Esophagus muscularis mucosa (tissue), 3 donors: ENCODE data around the gene CKS1B.

Experiments used
- POLR2A ChIP-seq: fragments of 450-650 bp; IDR thresholded peaks from one replicate; pipeline ENCODE4 v1.6.1; 2017; ENCODE audit warnings: antibody characterized with exemption, moderate library complexity, mild to moderate bottlenecking, low read depth
- TF ChIP-seq, protein P1 (sequence below), 3 experiments: fragments of 200-600 bp in 2 of 3; fragments of 450-650 bp in 1 of 3; sonication (generic) in 2 of 3; IDR thresholded peaks; one replicate each; pipeline ENCODE4 v1.5.1; 2017 to 2019; ENCODE audit warnings: antibody characterized with exemption in 3 of 3, mild to moderate bottlenecking in 2 of 3, moderate library complexity in 1 of 3

DNA sequence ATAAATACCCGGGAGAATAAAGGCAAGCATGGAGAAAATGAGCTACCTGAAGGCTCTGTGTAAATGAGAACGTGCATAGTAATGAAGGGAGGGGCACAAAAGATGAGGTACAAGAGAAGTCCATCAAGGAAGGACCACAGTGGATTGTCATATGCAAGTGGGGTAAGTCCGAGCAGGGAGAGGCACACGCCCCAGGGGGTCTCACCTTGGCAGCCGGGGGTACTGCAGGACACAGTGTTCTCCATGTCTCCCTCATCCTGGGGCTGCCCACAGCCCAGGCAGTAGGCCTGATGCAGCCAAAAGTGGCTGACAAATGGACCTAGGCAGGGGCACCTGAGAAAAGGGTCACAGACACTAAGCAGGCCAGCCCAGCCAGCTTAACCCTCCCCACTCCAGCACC is 49.1 kb downstream of the CKS1B start:
- TF ChIP-seq, protein P1, sequence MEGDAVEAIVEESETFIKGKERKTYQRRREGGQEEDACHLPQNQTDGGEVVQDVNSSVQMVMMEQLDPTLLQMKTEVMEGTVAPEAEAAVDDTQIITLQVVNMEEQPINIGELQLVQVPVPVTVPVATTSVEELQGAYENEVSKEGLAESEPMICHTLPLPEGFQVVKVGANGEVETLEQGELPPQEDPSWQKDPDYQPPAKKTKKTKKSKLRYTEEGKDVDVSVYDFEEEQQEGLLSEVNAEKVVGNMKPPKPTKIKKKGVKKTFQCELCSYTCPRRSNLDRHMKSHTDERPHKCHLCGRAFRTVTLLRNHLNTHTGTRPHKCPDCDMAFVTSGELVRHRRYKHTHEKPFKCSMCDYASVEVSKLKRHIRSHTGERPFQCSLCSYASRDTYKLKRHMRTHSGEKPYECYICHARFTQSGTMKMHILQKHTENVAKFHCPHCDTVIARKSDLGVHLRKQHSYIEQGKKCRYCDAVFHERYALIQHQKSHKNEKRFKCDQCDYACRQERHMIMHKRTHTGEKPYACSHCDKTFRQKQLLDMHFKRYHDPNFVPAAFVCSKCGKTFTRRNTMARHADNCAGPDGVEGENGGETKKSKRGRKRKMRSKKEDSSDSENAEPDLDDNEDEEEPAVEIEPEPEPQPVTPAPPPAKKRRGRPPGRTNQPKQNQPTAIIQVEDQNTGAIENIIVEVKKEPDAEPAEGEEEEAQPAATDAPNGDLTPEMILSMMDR (IDR thresholded peaks at IDR 0.05) = no peak
- TF ChIP-seq POLR2A = no peak
